LNCAP (cell line): Measurements from ENCODE around the gene DHRSX.

ENCODE experiments used
- TF ChIP-seq, protein P1 (sequence below): fragments of 450-650 bp; IDR thresholded peaks from 2 replicates; pipeline ENCODE4 v1.5.1; 2017; ENCODE audit warnings: mild to moderate bottlenecking

The DHRSX gene

GRCh38 chrX:2424317-2424716 lies 76.5 kb downstream of the DHRSX start:
- TF ChIP-seq, protein P1, sequence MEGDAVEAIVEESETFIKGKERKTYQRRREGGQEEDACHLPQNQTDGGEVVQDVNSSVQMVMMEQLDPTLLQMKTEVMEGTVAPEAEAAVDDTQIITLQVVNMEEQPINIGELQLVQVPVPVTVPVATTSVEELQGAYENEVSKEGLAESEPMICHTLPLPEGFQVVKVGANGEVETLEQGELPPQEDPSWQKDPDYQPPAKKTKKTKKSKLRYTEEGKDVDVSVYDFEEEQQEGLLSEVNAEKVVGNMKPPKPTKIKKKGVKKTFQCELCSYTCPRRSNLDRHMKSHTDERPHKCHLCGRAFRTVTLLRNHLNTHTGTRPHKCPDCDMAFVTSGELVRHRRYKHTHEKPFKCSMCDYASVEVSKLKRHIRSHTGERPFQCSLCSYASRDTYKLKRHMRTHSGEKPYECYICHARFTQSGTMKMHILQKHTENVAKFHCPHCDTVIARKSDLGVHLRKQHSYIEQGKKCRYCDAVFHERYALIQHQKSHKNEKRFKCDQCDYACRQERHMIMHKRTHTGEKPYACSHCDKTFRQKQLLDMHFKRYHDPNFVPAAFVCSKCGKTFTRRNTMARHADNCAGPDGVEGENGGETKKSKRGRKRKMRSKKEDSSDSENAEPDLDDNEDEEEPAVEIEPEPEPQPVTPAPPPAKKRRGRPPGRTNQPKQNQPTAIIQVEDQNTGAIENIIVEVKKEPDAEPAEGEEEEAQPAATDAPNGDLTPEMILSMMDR: no peak

- TF ChIP-seq, protein P1: no peak
These were observed 76.9 kb downstream of the DHRSX start for GRCh38 chrX:2423899-2424298.

DNA sequence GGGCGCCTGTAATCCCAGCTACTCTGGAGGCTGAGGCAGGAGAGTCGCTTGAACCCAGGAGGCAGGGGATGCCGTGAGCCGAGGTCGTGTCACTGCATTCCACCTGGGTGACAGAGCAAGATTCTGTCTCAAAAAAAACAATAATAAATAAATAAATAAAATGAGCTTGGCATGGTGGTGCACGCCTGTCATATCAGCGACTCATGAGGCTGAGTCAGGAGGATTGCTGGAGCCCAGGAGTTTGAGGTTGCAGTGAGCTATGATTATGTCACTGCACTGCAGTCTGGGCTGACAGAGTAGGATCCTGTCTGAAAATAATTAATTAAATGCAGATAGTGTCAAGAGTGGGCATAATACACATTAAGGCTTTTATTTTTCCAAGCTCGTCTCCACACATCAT lies 77.5 kb downstream of the DHRSX start:
- TF ChIP-seq, protein P1: no peak

- TF ChIP-seq, protein P1: no peak
These were observed 82.8 kb downstream of the DHRSX start for GRCh38 chrX:2418000-2418399.

DNA sequence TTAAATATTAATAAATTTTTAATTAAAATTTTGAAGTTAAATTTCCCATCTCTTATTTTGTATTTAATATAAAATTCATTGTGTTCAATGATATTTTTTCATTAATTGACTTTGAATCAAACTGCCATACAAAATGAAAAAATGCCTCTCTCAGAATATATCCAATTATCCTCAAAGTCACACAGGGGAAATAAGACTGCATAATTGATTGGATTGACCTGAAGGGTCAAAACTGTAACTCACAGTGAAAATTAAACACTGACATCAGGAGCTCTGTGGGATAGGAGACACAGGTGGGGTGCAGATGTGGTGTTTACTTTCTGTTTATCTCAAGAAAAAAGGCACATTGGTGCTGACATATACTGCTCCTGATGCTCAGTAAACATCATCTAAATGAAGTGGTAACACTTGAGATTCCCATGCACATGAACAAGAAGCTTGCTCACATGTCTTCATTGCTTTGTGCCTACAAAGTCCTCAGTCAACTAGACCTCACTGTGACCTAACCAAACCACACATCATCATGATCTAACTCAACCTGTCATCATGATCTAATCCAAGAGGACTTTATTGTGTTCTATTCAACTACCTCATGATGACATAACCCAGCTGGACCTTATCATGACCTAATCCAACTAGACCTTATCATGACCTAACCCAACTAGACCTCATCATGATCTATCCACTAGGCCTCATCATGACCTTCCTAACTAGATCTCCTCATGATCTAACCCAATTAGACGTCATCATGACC lies 83.7 kb downstream of the DHRSX start:
- TF ChIP-seq, protein P1: no peak

- TF ChIP-seq, protein P1: no peak
These were observed 86.4 kb downstream of the DHRSX start for GRCh38 chrX:2414384-2414783.

GRCh38 chrX:2413969-2414368 lies 86.8 kb downstream of the DHRSX start:
- TF ChIP-seq, protein P1: no peak

GRCh38 chrX:2412131-2412530 lies 88.6 kb downstream of the DHRSX start:
- TF ChIP-seq, protein P1: no peak
